ENCODE results near the gene GSTO2. TPM values are rescaled to one million over a fixed set of nuclear protein-coding genes. Genes with fewer than 3 reads are reported as not detected.

Gene GSTO2
- total and polyA plus RNA-seq, 2 of the 13 experiments (the other 11 are each of a cell fraction or from before 2014, with no cell fraction given), result 2.1 to 7.9 TPM

DNA sequence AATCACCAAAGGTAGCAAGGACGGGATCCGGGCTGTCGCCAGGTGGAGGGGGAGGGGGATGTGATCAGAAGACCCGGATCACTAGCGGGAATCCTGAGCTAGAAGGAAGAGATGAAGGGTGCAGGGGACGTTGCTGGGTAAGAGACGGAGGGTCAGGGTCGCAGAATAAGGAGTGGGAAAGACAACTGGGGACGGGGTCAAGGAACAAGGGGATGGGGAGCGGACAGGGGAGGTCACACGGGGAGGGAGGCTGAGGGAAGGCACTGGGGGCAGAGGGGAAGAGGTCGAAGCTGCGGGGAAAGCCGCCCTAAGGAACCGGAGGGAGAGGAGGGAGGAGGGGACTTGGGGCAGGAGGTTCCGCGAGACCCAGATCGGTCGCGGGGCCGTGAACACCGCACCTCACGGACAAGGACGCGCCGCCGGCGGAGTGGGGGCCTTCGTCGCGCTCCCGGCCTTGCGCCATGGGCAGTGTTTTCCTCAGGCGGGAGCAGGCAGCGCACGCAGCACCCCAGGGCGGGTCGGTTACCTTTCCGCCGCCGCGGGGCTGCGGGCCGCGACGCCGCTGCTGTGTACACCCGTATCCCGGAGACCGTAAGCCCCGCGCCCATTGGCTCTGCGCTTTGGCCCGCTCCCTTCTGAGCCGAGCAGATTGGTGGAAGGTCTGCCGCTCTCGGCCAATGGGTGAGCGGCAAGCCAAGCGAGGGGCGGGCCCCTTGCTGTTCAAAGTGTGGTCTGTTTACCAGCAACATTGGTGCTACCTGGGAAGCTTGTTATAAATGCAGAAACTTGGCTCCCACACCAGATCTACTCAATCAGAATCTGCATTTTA, 37.0 kb upstream of the GSTO2 start, which contains the start of gene CFAP43 (continued):
- TF ChIP-seq, protein P1, sequence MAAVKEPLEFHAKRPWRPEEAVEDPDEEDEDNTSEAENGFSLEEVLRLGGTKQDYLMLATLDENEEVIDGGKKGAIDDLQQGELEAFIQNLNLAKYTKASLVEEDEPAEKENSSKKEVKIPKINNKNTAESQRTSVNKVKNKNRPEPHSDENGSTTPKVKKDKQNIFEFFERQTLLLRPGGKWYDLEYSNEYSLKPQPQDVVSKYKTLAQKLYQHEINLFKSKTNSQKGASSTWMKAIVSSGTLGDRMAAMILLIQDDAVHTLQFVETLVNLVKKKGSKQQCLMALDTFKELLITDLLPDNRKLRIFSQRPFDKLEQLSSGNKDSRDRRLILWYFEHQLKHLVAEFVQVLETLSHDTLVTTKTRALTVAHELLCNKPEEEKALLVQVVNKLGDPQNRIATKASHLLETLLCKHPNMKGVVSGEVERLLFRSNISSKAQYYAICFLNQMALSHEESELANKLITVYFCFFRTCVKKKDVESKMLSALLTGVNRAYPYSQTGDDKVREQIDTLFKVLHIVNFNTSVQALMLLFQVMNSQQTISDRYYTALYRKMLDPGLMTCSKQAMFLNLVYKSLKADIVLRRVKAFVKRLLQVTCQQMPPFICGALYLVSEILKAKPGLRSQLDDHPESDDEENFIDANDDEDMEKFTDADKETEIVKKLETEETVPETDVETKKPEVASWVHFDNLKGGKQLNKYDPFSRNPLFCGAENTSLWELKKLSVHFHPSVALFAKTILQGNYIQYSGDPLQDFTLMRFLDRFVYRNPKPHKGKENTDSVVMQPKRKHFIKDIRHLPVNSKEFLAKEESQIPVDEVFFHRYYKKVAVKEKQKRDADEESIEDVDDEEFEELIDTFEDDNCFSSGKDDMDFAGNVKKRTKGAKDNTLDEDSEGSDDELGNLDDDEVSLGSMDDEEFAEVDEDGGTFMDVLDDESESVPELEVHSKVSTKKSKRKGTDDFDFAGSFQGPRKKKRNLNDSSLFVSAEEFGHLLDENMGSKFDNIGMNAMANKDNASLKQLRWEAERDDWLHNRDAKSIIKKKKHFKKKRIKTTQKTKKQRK (IDR thresholded peaks at IDR 0.05; ENCODE audit: low read length), result no peak
- TF ChIP-seq, protein P2, sequence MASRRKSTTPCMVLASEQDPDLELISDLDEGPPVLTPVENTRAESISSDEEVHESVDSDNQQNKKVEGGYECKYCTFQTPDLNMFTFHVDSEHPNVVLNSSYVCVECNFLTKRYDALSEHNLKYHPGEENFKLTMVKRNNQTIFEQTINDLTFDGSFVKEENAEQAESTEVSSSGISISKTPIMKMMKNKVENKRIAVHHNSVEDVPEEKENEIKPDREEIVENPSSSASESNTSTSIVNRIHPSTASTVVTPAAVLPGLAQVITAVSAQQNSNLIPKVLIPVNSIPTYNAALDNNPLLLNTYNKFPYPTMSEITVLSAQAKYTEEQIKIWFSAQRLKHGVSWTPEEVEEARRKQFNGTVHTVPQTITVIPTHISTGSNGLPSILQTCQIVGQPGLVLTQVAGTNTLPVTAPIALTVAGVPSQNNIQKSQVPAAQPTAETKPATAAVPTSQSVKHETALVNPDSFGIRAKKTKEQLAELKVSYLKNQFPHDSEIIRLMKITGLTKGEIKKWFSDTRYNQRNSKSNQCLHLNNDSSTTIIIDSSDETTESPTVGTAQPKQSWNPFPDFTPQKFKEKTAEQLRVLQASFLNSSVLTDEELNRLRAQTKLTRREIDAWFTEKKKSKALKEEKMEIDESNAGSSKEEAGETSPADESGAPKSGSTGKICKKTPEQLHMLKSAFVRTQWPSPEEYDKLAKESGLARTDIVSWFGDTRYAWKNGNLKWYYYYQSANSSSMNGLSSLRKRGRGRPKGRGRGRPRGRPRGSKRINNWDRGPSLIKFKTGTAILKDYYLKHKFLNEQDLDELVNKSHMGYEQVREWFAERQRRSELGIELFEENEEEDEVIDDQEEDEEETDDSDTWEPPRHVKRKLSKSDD (CRISPR knock-in tag; IDR thresholded peaks at IDR 0.05; ENCODE audit: low read depth), result no peak
- TF ChIP-seq, protein P3, sequence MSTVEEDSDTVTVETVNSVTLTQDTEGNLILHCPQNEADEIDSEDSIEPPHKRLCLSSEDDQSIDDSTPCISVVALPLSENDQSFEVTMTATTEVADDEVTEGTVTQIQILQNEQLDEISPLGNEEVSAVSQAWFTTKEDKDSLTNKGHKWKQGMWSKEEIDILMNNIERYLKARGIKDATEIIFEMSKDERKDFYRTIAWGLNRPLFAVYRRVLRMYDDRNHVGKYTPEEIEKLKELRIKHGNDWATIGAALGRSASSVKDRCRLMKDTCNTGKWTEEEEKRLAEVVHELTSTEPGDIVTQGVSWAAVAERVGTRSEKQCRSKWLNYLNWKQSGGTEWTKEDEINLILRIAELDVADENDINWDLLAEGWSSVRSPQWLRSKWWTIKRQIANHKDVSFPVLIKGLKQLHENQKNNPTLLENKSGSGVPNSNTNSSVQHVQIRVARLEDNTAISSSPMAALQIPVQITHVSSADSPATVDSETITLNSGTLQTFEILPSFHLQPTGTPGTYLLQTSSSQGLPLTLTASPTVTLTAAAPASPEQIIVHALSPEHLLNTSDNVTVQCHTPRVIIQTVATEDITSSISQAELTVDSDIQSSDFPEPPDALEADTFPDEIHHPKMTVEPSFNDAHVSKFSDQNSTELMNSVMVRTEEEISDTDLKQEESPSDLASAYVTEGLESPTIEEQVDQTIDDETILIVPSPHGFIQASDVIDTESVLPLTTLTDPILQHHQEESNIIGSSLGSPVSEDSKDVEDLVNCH (CRISPR knock-in tag; IDR thresholded peaks at IDR 0.05), result peak; percentile 84; the same call in 1 of the 2 replicates
- TF ChIP-seq, protein P4, sequence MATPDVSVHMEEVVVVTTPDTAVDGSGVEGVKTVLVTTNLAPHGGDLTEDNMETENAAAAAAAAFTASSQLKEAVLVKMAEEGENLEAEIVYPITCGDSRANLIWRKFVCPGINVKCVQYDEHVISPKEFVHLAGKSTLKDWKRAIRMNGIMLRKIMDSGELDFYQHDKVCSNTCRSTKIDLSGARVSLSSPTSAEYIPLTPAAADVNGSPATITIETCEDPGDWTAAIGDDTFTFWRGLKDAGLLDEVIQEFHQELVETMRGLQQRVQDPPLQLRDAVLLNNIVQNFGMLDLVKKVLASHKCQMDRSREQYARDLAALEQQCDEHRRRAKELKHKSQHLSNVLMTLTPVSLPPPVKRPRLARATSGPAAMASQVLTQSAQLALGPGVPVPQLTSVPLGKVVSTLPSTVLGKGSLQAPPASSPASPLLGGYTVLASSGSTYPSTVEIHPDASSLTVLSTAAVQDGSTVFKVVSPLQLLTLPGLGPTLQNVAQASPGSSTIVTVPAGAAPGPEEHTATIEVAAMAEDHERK (CRISPR knock-in tag; IDR thresholded peaks at IDR 0.05; ENCODE audit: low read depth), result no peak
- TF ChIP-seq HIVEP1 (CRISPR knock-in tag; IDR thresholded peaks at IDR 0.05) (0 out of 2 replicates have a peak, but pooled peaks have one; percentile 22), ZNF383 (CRISPR knock-in tag; IDR thresholded peaks at IDR 0.05; ENCODE audit: borderline replicate concordance) (no peak), CENPX (CRISPR knock-in tag; IDR thresholded peaks at IDR 0.05) (no peak), KLF6 (CRISPR knock-in tag; IDR thresholded peaks at IDR 0.05) (0 out of 2 replicates have a peak, but pooled peaks have one; percentile 69)
- TF ChIP-seq, protein P5, sequence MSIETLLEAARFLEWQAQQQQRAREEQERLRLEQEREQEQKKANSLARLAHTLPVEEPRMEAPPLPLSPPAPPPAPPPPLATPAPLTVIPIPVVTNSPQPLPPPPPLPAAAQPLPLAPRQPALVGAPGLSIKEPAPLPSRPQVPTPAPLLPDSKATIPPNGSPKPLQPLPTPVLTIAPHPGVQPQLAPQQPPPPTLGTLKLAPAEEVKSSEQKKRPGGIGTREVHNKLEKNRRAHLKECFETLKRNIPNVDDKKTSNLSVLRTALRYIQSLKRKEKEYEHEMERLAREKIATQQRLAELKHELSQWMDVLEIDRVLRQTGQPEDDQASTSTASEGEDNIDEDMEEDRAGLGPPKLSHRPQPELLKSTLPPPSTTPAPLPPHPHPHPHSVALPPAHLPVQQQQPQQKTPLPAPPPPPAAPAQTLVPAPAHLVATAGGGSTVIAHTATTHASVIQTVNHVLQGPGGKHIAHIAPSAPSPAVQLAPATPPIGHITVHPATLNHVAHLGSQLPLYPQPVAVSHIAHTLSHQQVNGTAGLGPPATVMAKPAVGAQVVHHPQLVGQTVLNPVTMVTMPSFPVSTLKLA (IDR thresholded peaks at IDR 0.05), result peak; percentile 34

All from HepG2 (cell line).